Activated naive CD4-positive, alpha-beta T cell treated with anti-CD3 and anti-CD28 coated beads, Interleukin-2, amount 50 U/mL, for 72 hours (primary cell): ENCODE data around the gene SEMA6C. TPM values are rescaled to one million over a fixed set of nuclear protein-coding genes. Genes with fewer than 3 reads are reported as not detected.
"Not testable (repeated sequence)": the region's sequence is repeated elsewhere in the genome, so short reads cannot be mapped to it uniquely, and the experiment has no call there.

Experiments used
- ATAC-seq, 2 donors: fragments of 150-1000 bp; cut with Tn5 transposase; 2 replicates each; pipeline ENCODE4 v1.10.0; 2021; ENCODE audit warnings: mild to moderate bottlenecking in 2 of 2, moderate library complexity in 2 of 2
- DNase-seq, 2 donors: peaks; one replicate each; pipeline ENCODE4 v3.0.0; 2021 to 2022; ENCODE audit warnings: low spot score in 2 of 2
- H3K27ac Mint-ChIP-seq, 2 donors: one replicate each; pipeline ENCODE4 v1.8.0; 2022; ENCODE audit warnings: mild to moderate bottlenecking in 2 of 2, mixed read lengths in 2 of 2
- H3K36me3 Mint-ChIP-seq, 2 donors: one replicate each; pipeline ENCODE4 v1.8.0; 2022; ENCODE audit warnings: mixed read lengths in 2 of 2
- H3K9me3 Mint-ChIP-seq, 2 donors: one replicate each; pipeline ENCODE4 v1.8.0; 2022; ENCODE audit warnings: mixed read lengths in 2 of 2
- total RNA-seq, 2 donors: library from RNA; stranded (reverse); gene quantifications; one replicate each; pipeline ENCODE4 v1.2.3, GENCODE V29; 2022

The SEMA6C gene
- total RNA-seq, 2 donors from 2014 or later = 2.8 to 7.1 TPM

GRCh38 chr1:151098126-151098525, 48.3 kb downstream of the SEMA6C start:
- ATAC-seq (no peak), DNase-seq (no peak)
- H3K27ac Mint-ChIP-seq = no peak overlapping the region
- H3K36me3 Mint-ChIP-seq = no peaks in the 10 kb centered on the region
- no peaks in the 10 kb centered on the region for H3K9me3 Mint-ChIP-seq

GRCh38 chr1:151097426-151097825, 49.0 kb downstream of the SEMA6C start:
- H3K36me3 Mint-ChIP-seq, H3K9me3 Mint-ChIP-seq, ATAC-seq, DNase-seq: not testable (repeated sequence)
- H3K27ac Mint-ChIP-seq = peak overlapping the region in 1 of 2 donors; percentile 47

- ATAC-seq = no peak
- H3K36me3 Mint-ChIP-seq = no peaks in the 10 kb centered on the region
- H3K9me3 Mint-ChIP-seq = no peaks in the 10 kb centered on the region
- DNase-seq = no peak
- no peak overlapping the region for H3K27ac Mint-ChIP-seq
Measured at GRCh38 chr1:151085953-151086559, 60.4 kb downstream of the SEMA6C start.

Other genes starting within 250 kb of the SEMA6C start
- 10 to 100 TPM; 57.4 to 73.6 TPM for gene SETDB1, start 220.3 kb downstream of the SEMA6C start, total RNA-seq
- gene CERS2, start 171.8 kb downstream of the SEMA6C start, total RNA-seq = 100 to 1,000 TPM; 110 to 134 TPM
- gene ANXA9, start 164.3 kb downstream of the SEMA6C start, total RNA-seq = not detected
- 10 to 100 TPM; 23.3 to 32.3 TPM for gene MINDY1, start 139.7 kb downstream of the SEMA6C start, total RNA-seq
- gene PRUNE1, start 138.2 kb downstream of the SEMA6C start, total RNA-seq = 10 to 100 TPM; 18.0 to 20.7 TPM
- gene BNIPL, start 110.0 kb downstream of the SEMA6C start, total RNA-seq = 1 to 10 TPM in 1 of 2 donors, under 1 TPM in 1; 0.89 to 3.1 TPM
- gene C1orf56, start 98.9 kb downstream of the SEMA6C start, total RNA-seq = 1 to 10 TPM in 1 of 2 donors, under 1 TPM in 1; 0.91 to 1.0 TPM
- 100 to 1,000 TPM; 104 to 166 TPM for gene CDC42SE1, start 87.0 kb downstream of the SEMA6C start, total RNA-seq
- gene MLLT11, start 86.2 kb downstream of the SEMA6C start, total RNA-seq = 1 to 10 TPM; 5.6 TPM
- 10 to 100 TPM in 1 of 2 donors, 1 to 10 TPM in 1; 5.6 to 14.1 TPM for gene GABPB2, start 75.9 kb downstream of the SEMA6C start, total RNA-seq
- 10 to 100 TPM in 1 of 2 donors, 1 to 10 TPM in 1; 6.9 to 18.5 TPM for gene TNFAIP8L2, start 10.0 kb upstream of the SEMA6C start, total RNA-seq
- 10 to 100 TPM in 1 of 2 donors, 1 to 10 TPM in 1; 3.8 to 36.1 TPM for gene LYSMD1, start 19.3 kb upstream of the SEMA6C start, total RNA-seq
- gene SCNM1, start 19.5 kb upstream of the SEMA6C start, total RNA-seq = 10 to 100 TPM; 62.3 to 83.9 TPM
- gene TMOD4, start 29.4 kb upstream of the SEMA6C start, total RNA-seq = under 1 TPM; 0.77 to 0.78 TPM
- 10 to 100 TPM; 61.3 to 67.0 TPM for gene VPS72, start 43.6 kb upstream of the SEMA6C start, total RNA-seq
- 100 to 1,000 TPM in 1 of 2 donors, 10 to 100 TPM in 1; 88.0 to 137 TPM for gene PIP5K1A, start 51.9 kb upstream of the SEMA6C start, total RNA-seq
- 100 to 1,000 TPM; 185 to 189 TPM for gene PSMD4, start 108.1 kb upstream of the SEMA6C start, total RNA-seq
- 10 to 100 TPM; 28.0 to 29.0 TPM for gene ZNF687, start 135.7 kb upstream of the SEMA6C start, total RNA-seq
- gene PI4KB, start 180.8 kb upstream of the SEMA6C start, total RNA-seq = 10 to 100 TPM; 55.0 to 75.3 TPM
- 10 to 100 TPM; 56.9 to 61.3 TPM for gene RFX5, start 200.6 kb upstream of the SEMA6C start, total RNA-seq
- gene SELENBP1, start 226.1 kb upstream of the SEMA6C start, total RNA-seq = not detected